Activated CD8-positive, alpha-beta memory T cell treated with anti-CD3 and anti-CD28 coated beads, Interleukin-2, amount 50 U/mL, for 24 hours (primary cell): ENCODE results near the gene CDK12.

Experiments used
- DNase-seq: peaks from one replicate; pipeline ENCODE4 v3.0.0-alpha.2; 2020; ENCODE audit errors: extremely low read depth

Gene CDK12

DNA sequence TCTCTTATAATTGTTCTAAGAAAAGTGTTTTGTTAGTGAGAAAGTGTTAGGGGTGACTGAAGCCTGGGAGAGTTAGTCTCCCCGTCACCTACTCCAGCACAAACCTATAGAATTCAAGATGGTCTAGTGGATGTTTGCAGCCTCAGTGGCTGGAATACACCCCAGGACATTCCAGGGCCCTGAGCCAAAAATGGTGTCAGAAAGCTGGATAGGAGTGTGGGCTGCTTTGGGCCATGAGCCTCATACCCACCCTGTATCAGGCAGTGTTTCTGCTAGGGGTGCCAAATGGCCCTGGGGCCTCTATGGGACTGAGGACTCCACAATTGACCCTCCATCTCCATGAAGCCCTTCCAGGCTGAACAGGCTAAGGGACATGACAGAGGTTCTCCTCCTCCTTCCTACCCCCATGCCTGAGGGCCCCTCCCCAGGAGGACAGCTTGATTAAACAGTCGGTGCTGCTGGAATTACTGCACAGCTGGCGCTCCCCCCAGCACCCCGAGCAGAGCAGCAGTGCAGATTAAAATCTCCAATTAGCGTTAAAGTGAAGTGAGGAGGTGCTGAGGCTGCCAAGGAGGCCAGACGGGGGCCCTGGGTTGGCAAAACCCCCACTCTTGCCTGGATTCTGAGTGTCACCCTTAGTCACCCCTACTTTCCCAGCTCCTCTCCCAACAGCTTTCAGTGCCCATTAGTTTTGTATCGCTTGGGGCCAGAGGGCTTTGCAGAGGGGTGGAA, 87.4 kb downstream of the CDK12 start:
- no peak for DNase-seq

- no peak for DNase-seq
Observed at GRCh38 chr17:39549747-39550573, 88.7 kb downstream of the CDK12 start.

DNA sequence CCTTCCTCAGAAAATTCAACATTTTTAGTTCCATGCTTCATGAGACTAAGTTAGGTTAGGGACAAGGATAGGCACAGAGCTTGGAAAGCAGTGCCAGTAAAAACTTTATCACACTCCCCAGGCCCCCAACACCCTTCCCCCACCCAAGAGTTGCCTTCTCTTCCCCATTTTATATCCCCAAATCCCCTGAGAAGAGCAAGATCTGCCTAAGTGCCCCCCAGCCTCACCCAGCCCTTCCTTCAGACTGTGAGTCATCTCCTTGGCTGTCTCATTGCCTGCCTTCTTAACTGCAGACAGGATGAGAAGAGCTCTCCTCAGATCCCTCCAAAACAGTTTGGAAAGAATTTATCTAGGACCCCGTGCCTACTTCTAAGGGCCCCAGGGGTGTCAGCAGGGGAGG, 90.6 kb downstream of the CDK12 start:
- DNase-seq: no peak

DNA sequence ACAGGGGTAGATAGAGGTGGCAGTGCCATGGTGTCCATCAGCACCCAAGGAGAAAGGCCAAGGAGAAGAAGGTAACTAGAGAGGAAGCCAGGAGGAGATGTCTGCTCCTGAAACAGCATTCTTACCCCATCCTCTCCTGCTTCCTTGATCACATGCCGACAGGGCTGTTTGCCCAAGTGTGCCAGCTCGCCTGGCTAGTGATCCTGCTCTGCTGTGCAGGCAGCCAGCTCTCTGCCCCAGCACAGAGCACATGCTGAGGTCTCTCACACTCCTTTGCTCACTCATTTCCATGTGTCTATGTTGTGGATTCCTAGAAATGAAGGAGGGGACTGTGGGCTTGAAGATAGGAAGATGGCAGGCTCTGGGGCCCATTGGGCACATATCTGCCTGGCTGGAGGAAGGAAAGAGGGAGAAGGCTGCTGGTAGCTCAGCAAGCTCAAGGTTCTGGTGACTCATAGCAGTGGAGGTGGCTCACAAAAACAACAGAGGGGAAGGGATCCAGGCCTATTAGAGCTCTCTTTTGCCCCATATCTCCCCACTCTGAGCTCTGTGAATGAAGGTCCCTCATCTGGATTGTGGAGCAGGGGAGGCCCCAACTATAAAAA, 92.2 kb downstream of the CDK12 start:
- no peak for DNase-seq

GRCh38 chr17:39555368-39555767, 94.1 kb downstream of the CDK12 start:
- DNase-seq: no peak

GRCh38 chr17:39556423-39556822, 95.1 kb downstream of the CDK12 start:
- DNase-seq: no peak

DNA sequence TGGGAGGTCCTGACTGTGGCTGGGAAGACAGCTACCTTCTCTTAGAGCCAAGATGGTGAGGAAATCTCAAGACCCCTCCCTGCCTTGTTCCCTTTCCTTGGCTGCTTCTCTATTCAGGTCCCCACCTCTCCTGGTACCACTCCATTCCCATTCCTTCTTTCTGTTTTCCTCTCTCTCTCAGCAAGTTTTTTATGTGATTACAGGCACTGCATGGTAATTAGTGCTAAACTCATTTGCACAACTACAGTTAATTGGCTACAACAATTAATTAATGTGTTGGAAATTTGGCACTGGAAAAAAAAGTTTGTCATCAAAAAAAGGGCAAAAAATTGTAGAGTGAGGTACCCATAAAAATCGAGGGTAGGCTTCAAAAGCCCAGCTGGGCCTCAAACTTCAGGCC, 101.1 kb downstream of the CDK12 start:
- DNase-seq: no peak

DNA sequence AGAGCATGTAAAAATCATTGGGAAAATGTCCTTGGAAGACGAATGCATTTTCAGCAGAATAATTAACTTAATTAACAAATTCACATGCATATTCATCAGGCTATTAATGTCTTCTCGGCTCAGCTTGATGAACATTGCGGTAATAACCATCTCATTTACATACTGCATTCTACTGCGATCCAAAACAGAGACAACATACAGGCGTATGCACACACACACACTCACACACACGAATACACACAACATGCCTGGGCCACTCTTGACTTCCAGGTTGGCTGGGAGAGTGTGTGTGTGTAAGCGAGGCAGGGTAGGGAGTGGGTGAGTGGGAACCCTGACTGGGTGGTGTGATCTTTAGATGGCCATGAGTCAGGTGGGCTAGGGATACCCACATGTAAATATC, 101.7 kb downstream of the CDK12 start:
- DNase-seq: no peak

DNA sequence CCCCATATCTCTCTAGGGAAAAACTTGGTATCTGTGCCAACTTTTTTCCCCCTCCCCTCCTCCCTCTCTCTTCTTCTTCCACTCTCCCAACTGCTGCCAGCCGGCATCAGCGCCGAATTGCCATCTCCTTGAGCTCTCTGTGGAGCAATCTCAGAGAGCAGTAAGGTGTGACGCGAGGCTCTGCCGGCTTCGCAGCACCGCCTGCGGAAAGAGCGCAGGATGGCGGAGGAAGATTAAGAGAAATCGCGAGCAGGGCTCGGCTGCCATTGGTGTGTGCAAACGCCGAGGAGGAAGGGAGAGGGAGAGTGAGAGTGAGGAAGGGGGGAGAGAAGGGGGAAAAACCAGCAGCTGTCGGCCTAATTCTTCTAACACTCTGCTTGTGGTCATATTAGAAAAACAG, 102.2 kb downstream of the CDK12 start:
- DNase-seq: no peak

GRCh38 chr17:39564211-39564848, 103.0 kb downstream of the CDK12 start:
- DNase-seq: no peak

DNA sequence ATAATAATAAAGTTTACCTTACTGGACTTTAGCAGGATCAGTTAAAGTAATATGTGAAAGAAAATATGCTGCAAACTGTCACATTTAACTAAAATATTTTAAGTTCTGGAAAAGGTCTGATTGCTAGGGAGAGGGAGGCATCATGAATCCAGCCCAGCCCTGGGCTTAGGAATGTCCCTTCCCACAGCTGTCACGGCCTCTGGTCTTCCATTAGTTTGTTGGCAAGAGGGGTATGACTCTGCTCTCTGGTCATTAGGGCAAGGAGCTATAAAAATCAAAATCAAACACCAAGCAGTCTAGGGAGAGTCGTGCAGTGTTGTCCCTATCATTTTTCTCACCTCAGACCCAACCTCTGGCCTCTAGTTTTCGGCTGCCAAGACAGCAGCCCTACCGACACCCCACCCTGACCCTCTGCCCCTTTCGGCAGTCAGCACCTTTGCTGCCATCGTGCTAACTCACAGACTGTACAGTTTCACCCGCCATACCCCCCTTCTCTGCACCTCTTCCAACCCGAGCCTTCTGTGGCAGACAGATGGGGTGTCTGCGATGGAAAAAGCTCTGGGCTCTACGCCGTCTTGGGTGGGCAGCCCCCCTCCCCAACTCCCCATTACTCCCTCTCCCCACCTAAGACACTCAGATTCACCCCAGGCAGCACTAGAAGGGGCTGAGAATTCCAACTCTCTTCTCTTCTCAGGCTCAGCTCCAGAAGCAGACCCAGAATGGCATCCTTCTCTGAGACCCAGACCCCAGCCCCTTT, 105.0 kb downstream of the CDK12 start:
- no peak for DNase-seq

- no peak for DNase-seq
Observed at GRCh38 chr17:39568702-39569101, 107.4 kb downstream of the CDK12 start.

DNA sequence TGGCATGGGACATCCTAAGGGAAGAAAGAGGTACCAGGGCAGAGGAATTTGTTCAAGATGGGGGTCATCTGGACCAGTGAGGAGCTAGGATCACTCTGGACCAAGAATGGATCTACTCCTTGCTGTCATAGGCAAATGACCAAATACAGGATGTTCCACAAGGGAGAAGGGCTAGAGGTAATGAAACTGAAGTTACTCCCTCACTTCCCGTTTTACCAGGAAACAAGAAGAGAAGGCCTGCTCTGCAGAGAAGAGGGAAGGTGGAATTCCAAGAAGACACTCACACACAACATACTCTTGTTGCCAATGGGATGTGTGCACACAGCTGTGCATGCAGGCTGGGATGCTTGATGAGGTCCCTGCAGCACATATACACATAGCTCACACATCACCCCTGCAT, 107.8 kb downstream of the CDK12 start:
- no peak for DNase-seq

GRCh38 chr17:39572121-39572520, 110.8 kb downstream of the CDK12 start:
- no peak for DNase-seq

DNA sequence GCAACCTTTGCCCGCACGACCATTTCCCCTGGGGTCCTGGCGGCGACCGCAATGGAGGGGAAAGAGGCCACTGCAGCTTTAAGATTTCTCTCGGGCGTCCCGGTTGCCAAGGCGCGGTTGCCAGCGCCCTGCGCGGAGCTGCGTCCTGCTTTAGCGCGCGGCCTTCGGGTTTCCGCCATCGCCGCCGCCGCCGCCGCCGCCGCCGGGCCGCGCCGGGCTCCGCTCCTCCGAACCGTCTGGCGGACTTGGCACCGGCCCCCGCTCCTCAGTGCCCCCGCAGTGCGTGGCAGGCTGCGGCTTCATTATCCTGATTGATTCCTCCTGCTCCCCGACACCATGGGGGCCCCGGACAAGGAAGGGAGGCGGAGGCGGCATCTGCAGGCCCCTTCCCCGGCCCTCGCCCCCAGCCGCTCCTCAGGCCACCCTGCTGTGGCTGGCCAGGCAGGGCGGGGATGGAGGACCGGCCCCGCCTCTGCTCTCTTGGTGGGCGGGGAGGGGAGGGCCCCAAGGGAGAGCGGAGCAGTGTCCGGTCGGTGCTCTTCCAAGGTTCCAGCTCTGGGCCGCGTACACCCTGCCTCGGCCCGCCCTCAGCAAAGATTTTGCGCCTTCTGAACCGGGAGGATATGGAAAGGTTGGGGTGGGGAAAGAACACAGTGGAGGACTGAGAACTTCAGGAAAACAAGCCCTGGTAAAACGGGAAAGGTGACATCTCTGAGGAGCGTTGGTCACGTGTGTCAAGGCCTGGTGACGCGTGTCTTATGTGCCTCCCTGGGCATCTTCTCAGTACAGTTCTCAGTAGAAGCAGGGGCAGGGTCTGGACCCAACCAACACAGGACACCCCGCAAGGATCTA, 112.4 kb downstream of the CDK12 start:
- DNase-seq: no peak

DNA sequence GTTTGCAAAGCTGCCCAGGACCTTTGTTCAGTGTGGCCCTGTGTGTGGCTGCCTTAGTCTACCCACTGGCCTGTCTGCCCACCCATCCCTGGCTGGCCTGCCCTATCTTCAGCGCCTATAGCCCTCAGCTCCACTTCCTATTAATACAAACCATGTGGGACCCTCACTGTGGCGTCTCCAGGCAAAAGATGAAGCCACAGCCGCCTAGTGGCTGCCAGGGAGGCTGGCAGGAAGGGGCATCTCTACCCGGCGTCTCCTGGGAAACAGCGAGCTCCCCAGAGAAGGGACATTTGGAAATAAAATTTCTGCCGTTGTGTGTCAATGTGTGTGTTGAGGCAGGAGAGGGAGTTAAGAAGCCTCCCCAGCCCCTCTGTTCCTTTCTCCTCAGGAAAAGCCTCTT, 114.9 kb downstream of the CDK12 start:
- DNase-seq: no peak

GRCh38 chr17:39578272-39578671, 117.0 kb downstream of the CDK12 start:
- no peak for DNase-seq

GRCh38 chr17:39579318-39580081, 118.2 kb downstream of the CDK12 start:
- no peak for DNase-seq

DNA sequence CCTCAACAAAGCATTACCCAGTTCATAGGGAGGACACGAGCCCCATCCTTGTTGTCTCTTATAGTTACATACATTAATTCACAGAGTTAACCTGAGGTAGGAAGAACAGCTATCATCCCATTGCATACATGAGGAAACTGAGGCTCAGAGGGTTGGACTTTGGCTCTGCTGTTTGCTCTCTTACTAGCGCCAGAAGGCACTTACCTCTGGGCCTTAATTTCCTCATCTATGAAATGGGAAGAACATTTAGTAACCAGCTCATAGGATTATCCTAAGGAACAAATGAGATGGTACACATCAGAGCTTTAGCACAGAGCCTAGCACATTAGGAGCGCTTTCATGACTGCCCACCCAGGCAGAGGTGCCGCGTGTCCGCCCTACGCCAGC, 118.8 kb downstream of the CDK12 start:
- DNase-seq: no peak
